BJ (cell line): ENCODE data around the gene PLCH2. TPM values are rescaled to one million over a fixed set of nuclear protein-coding genes. Genes with fewer than 3 reads are reported as not detected.

Experiments
- CTCF ChIA-PET: fragments of 350-600 bp; formaldehyde crosslinking; extraction: SDS; loops from one replicate; lab custom pipeline; 2021; ENCODE audit warnings: antibody characterized with exemption, inconsistent platforms; lab: Yijun Ruan, JAX
- POLR2A ChIA-PET: fragments of 300-600 bp; sonication (Branson Sonifier 250); formaldehyde crosslinking; extraction: SDS; loops from one replicate; lab custom pipeline; 2021; ENCODE audit warnings: antibody characterized with exemption; lab: Charles Lee
- DNase-seq: peaks from one replicate; pipeline ENCODE4 v3.0.0-alpha.2; 2011; ENCODE audit warnings: low read depth
- H3K27me3 ChIP-seq: 2 replicates; pipeline ENCODE4 v1.6.0; 2011; ENCODE audit warnings: low read length; ENCODE audit not compliant: control insufficient read depth, insufficient read depth
- H3K36me3 ChIP-seq: 2 replicates; pipeline ENCODE4 v1.5.1; 2011; ENCODE audit warnings: low read length; ENCODE audit not compliant: control insufficient read depth, insufficient read depth
- H3K4me3 ChIP-seq: 2 replicates; pipeline ENCODE4 v1.5.1; 2011; ENCODE audit warnings: low read depth, mild to moderate bottlenecking, control low read depth, low read length
- CTCF ChIP-seq: IDR thresholded peaks from 2 replicates; pipeline ENCODE4 v1.5.1; 2011; ENCODE audit warnings: low read depth, mild to moderate bottlenecking, control low read depth, inconsistent platforms, low read length, moderate library complexity; ENCODE audit not compliant: insufficient read depth
- polyA plus RNA-seq: library from polyadenylated mRNA; depleted of rRNA; stranded (reverse); fragments of >200 nt; gene quantifications from 2 replicates; pipeline ENCODE4 v1.2.3, GENCODE V29; 2011

The PLCH2 gene
- polyA plus RNA-seq, 1 experiment = 0.06 TPM

GRCh38 chr1:2477791-2478499, 1.9 kb downstream of the PLCH2 start:
- Histone ChIP-seq H3K27me3 (no peaks in the 10 kb centered on the region), H3K36me3 (no peaks in the 10 kb centered on the region), H3K4me3 (no peak overlapping the region)
- POLR2A ChIA-PET = no interaction called here
- CTCF ChIA-PET = no interaction called here
- TF ChIP-seq CTCF = no peak
- DNase-seq = no peak

DNA sequence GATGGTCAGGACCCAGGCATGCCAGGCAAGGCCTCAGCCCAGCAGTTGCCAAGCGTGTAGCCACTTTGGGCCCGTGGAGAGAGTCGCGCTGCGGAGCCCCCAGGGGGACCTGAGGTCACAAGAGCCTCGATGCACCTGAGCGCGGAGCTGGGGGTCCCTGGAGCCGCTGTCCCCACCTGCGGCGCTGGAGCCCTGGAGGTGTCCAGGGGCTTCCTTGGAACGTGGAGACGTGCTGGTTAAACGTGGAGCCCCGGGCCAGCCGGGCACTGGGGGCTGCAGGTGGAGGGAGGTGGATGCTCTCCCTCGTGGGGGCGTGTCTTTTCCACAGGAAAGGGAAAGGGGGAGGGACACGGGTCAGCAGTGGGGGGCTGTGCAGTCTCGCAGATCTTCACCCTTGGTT, 3.1 kb downstream of the PLCH2 start:
- POLR2A ChIA-PET = no interaction called here
- no peaks in the 10 kb centered on the region for H3K36me3 ChIP-seq
- TF ChIP-seq CTCF = no peak
- DNase-seq = no peak
- no peak overlapping the region for H3K4me3 ChIP-seq
- CTCF ChIA-PET = no interaction called here
- H3K27me3 ChIP-seq = no peaks in the 10 kb centered on the region

GRCh38 chr1:2479618-2480017, 3.5 kb downstream of the PLCH2 start:
- no peak for TF ChIP-seq CTCF
- ChIA-PET CTCF (no interaction called here), POLR2A (no interaction called here)
- H3K4me3 ChIP-seq = no peak overlapping the region
- DNase-seq = no peak
- no peaks in the 10 kb centered on the region for H3K36me3 ChIP-seq
- no peaks in the 10 kb centered on the region for H3K27me3 ChIP-seq

GRCh38 chr1:2480236-2480985, 4.3 kb downstream of the PLCH2 start:
- ChIA-PET POLR2A (no interaction called here), CTCF (no interaction called here)

More at GRCh38 chr1:2480236-2480985, 4.3 kb downstream of the PLCH2 start:
- no peak for DNase-seq
- no peaks in the 10 kb centered on the region for H3K27me3 ChIP-seq
- no peak overlapping the region for H3K4me3 ChIP-seq
- H3K36me3 ChIP-seq = no peaks in the 10 kb centered on the region
- no peak for TF ChIP-seq CTCF
